ENCODE measurements around the gene PALLD.

Gene PALLD

GRCh38 chr4:168560184-168561180, 63.6 kb downstream of the PALLD start:
- no peak for FAIRE-seq

GRCh38 chr4:168562041-168562571, 65.3 kb downstream of the PALLD start:
- no peak for FAIRE-seq

GRCh38 chr4:168564023-168564422, 67.2 kb downstream of the PALLD start:
- FAIRE-seq, result no peak

- FAIRE-seq, result no peak
Measured at GRCh38 chr4:168565130-168565529, 68.3 kb downstream of the PALLD start.

GRCh38 chr4:168566726-168567125, 69.9 kb downstream of the PALLD start:
- no peak for FAIRE-seq

- no peak for FAIRE-seq
Measured at GRCh38 chr4:168569066-168569930, 72.4 kb downstream of the PALLD start.

- FAIRE-seq, result no peak
Measured at GRCh38 chr4:168569931-168570276, 73.1 kb downstream of the PALLD start.

GRCh38 chr4:168570466-168570865, 73.6 kb downstream of the PALLD start:
- FAIRE-seq, result no peak

- no peak for FAIRE-seq
Measured at GRCh38 chr4:168572002-168572401, 75.2 kb downstream of the PALLD start.

- FAIRE-seq, result no peak
Measured at GRCh38 chr4:168573870-168574269, 77.0 kb downstream of the PALLD start.

GRCh38 chr4:168574581-168575295, 77.9 kb downstream of the PALLD start:
- FAIRE-seq, result no peak

GRCh38 chr4:168575473-168575872, 78.6 kb downstream of the PALLD start:
- FAIRE-seq, result no peak

GRCh38 chr4:168577624-168578023, 80.8 kb downstream of the PALLD start:
- FAIRE-seq, result no peak

- no peak for FAIRE-seq
Measured at GRCh38 chr4:168580228-168580627, 83.4 kb downstream of the PALLD start.

GRCh38 chr4:168584321-168584771, 87.5 kb downstream of the PALLD start:
- no peak for FAIRE-seq

GRCh38 chr4:168585168-168586091, 88.6 kb downstream of the PALLD start:
- FAIRE-seq, result no peak

GRCh38 chr4:168586926-168587325, 90.1 kb downstream of the PALLD start:
- no peak for FAIRE-seq

- FAIRE-seq, result no peak
Measured at GRCh38 chr4:168587411-168588125, 90.7 kb downstream of the PALLD start.

- no peak for FAIRE-seq
Measured at GRCh38 chr4:168588916-168589531, 92.2 kb downstream of the PALLD start.

GRCh38 chr4:168592676-168593075, 95.8 kb downstream of the PALLD start:
- no peak for FAIRE-seq
